Mesenteric fat pad (tissue), 1 donor: ENCODE data around the gene CASS4. TPM values are rescaled to one million over a fixed set of nuclear protein-coding genes. Genes with fewer than 3 reads are reported as not detected.

ENCODE experiments used
- DNase-seq: peaks from one replicate; pipeline ENCODE4 v3.0.0-alpha.2; 2020; ENCODE audit warnings: low spot score
- total RNA-seq: library from RNA; stranded (reverse); fragmentation: NEBNext Ultra II Directional; extraction: Animal tissue kit (Norgen Biotek cat#: 25700); gene quantifications from one replicate; pipeline ENCODE4 v1.2.1, GENCODE V29; 2021
- donor health status: DM: yes; HTN: yes; CAD: no.

CASS4 gene
- total RNA-seq, 1 donor from 2014 or later = 3.1 TPM

DNA sequence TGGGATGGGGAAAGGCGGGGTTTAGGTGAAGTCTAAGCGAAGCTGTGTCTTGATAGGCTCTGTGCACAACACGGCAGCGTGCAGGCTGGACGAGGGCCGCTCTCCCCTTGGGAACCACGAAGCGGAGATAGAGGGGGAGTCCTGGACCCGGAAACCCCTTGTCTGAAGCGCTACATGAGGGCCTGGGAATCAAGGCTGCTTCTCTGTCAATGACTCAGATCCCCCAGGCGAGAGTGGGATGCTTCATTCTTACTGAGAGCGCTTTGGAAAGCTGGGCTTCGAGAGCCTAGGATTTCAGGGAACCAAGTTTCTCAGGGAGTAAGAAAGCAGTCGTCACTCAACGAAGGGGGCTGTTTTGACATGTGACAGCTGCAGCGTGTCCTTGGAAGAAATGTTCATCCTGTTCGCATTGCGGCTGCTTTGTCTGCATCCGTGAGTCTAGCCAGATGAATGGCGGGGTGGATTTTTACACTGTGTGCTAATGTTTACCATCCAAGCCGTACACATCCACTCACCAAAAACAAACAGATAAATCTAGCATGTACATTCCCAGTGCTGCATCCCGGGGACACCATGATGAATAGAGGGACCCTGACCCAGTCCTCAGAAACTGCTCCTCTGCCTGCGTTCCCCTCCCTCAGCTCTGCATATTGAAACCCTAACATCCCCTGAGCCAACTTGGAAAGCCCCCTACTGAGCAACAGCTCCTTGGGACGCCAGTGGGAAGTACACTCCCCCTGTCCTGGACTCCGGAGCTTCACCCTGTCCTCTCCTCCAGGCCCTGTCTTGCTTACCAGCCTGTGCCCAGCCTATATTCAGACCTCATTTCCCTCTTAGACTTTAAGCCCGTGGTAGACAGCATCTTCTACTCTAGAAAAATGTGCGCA, 31.8 kb downstream of the CASS4 start:
- peak; percentile 69 for DNase-seq

DNA sequence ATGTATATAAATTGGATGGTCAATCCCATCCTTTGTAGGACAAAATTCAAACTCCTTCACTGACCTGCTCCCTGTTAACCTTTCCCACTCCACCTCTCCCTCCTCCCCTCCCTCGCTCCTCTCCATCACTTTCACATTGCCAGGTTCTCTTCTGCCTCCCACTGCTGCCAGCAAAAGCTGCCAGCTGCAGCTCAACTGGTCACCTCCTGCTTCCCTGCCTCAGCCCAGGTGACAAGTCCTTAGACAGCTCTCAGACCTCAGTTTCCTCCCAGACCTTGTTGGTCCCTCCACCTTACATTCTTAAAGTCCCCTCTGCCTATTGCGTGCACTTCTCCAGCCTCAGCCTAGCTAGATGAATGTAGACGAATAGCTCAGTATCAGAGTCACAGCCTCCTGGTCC, 33.1 kb downstream of the CASS4 start:
- peak; percentile 55 for DNase-seq

DNA sequence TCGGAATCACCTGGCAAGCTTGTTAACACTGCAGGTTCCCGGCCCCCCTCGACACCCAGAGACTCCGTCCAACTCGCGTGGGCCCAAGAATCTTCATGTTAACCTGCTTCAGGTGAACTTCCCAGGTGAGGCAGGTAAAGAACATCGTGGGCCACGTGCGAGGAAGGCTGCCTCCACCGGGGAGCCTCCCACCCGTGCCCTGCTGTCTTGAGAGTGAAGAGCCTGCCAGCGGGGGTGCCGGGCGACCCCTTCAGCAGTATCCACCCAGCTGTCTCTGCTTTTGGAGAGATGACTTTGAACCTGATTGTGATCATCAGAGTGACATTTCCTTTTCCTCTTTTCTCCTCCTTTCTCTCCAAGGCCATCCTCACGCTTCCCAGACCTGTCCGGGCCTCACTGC, 33.5 kb downstream of the CASS4 start:
- no peak for DNase-seq

- DNase-seq = peak; percentile 67
Observed at GRCh38 chr20:56447227-56447626, 35.2 kb downstream of the CASS4 start.

GRCh38 chr20:56449459-56449858, 37.4 kb downstream of the CASS4 start:
- DNase-seq = no peak

- peak; percentile 62 for DNase-seq
Observed at GRCh38 chr20:56451056-56451765, 39.2 kb downstream of the CASS4 start.

GRCh38 chr20:56453352-56453751, 41.3 kb downstream of the CASS4 start:
- DNase-seq = no peak

- DNase-seq = no peak
Observed at GRCh38 chr20:56454754-56455153, 42.7 kb downstream of the CASS4 start.

GRCh38 chr20:56458206-56458821, 46.3 kb downstream of the CASS4 start:
- no peak for DNase-seq

DNA sequence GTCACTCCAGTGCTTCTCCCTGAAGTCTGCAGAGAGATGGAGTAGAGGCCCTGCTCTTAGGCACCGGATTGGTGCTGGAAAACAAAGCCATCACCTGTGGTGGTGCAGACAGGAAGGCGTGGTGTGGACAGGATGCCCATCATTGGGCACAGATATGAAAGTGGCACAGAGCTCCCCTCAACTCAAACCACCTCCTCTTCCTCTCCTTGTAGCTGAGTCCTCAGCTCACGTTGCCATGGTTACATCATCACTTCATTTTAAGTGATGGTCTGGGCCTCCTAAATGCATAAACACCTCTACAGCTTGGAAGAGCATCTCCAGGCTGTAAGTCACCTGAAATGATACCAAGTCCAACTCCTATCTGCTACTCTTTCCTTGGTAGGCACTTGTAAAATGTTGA, 48.4 kb downstream of the CASS4 start:
- no peak for DNase-seq

DNA sequence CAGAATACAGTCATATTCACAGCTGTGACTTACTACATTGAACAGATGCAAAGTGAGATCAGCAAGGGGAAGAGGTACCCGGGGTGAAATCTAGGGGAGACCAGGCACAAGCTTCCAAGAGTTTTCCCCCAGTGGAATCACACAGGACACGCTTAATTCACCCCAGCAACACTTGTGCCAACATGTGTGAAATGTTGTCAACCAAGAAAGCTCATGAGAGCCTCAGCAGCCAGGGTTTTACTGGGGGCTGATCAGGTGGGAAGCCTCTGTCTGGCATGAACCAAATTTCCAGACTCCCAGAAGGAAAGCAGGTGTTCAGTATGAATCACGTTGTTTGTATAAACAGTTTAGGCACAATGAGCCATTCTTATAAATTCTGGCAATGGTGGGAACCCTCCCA, 49.5 kb downstream of the CASS4 start:
- no peak for DNase-seq

- DNase-seq = no peak
Observed at GRCh38 chr20:56463428-56463827, 51.4 kb downstream of the CASS4 start.

GRCh38 chr20:56465997-56466396, 53.9 kb downstream of the CASS4 start:
- DNase-seq = no peak

DNA sequence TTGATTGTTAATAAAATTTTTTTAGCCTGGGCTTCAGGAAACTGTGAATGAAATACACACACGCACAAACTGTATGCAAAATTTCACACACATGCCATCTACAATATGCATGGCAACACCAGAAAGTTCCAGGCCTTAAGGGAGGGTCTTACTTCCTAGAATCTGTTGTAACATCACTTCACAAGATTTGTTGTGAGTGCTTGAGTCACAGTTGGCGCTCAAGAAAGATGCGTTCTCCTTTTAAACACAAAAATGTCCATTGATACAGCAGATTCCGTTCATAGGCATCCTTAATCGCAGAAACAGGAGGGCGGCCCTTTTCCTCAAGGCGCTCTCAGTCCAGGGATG, 55.9 kb downstream of the CASS4 start:
- no peak for DNase-seq

- DNase-seq = peak; percentile 99
Observed at GRCh38 chr20:56468316-56469076, 56.4 kb downstream of the CASS4 start, which contains the start of gene RTF2. RTF2 (plus strand) TSS chr20:56468627; CDS start chr20:56468698, 71 bp downstream.

DNA sequence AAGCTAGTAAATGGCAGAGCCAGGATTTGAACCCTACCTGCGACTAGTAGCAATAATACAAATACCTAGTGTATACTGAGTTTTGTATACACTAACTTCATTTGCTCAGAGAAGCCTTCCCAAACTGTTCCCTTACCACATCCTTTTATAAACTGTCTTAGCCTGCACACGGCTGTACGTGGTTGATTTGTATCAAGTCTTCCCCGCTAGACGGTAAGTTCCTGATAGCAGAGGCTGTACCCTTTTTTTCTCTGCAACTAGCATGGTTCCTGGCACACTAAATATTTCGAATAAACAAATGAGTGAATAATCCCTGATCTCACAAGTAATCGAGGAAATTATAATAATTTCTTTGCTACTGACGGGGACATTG, 57.0 kb downstream of the CASS4 start:
- no peak for DNase-seq

DNA sequence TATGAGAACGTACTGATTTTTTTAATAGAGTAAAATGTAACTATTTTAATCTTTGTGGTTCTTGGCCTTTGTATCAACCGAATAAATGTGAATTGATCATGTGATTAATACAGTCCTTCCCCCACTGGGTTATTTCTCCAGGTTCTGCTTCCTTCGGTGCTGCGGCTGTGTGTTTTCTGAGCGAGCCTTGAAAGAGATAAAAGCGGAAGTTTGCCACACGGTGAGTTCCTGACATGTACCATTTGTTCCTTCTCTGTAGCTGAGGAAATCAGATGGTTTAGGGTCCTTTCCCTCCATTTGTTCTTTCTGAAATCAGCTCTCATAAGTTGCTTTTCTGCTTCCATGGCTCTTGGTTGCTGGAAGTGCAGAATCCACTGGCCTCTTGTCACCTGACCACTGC, 71.9 kb downstream of the CASS4 start:
- no peak for DNase-seq

DNA sequence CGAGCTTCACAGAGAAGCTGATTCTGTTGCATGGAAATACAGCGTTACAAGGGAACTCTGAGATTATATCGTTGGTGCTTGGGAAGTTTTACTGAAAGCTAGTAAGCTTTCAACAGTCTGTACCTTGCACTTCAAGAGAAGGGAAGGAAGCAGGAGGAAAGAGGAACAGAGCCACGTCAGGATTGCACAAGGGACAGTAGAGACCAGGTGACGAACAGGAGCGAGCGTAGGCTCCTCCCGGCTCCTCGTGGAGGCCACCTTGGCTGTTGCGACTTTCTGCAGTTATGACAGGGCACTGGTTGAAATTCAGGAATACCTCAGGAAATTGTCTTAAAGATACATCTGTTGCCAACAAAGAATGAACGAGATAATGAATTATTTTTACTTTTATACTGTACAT, 75.2 kb downstream of the CASS4 start:
- no peak for DNase-seq

DNA sequence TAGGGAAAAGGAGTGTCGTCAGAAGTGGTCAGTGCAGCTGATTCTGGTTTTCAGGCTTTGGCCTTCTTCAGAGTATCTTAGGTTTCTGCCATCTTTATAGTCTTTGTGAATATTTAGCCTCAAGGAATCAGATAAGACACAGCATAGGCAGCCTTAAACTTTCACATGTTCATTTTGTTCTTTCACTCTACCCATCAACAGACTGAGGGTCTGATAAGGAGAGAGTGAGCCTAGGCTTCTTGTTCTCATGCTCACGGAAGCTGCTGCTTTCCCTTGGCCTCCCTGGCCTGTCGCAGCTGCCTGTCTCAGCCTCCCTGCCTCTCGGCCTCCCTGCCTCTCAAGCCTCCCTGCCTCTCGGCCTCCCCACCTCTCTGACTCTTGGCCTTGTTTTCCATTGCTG, 76.5 kb downstream of the CASS4 start:
- no peak for DNase-seq

- DNase-seq = no peak
Observed at GRCh38 chr20:56501116-56501515, 89.1 kb downstream of the CASS4 start.

GRCh38 chr20:56503916-56504315, 91.9 kb downstream of the CASS4 start:
- DNase-seq = no peak
